ENCODE results near the gene ZNF462. TPM values are rescaled to one million over a fixed set of nuclear protein-coding genes. Genes with fewer than 3 reads are reported as not detected.

ZNF462 gene
- total and polyA plus RNA-seq, 2 experiments from 2014 or later, result 40.0 to 101 TPM

GRCh38 chr9:106911951-106912350 lies 49.0 kb downstream of the ZNF462 start (continued):
- no peak for TF ChIP-seq ZNF462 (CRISPR knock-in tag; IDR thresholded peaks at IDR 0.05)
- no peak for TF ChIP-seq POLR2AphosphoS5 (IDR thresholded peaks at IDR 0.05; ENCODE audit: low read depth)

GRCh38 chr9:106913276-106913675 lies 50.3 kb downstream of the ZNF462 start:
- Histone ChIP-seq H3K79me2 (replicated peaks; ENCODE audit: insufficient read depth) (peaks cover 98% of the 10 kb centered on the region), H3K36me3 (ENCODE audit: insufficient read depth) (no peaks in the 10 kb centered on the region; the same call in 1 of the 2 replicates), H3F3A (replicated peaks; ENCODE audit: low read depth) (no peaks in the 10 kb centered on the region), H3K4me3 (no peak overlapping the region), H3K4me2 (no peak overlapping the region), H4K20me1 (replicated peaks; ENCODE audit: insufficient read depth) (peaks cover 23% of the 10 kb centered on the region), H3K9me2 (ENCODE audit: insufficient read depth) (no peaks in the 10 kb centered on the region), H2AFZ (no peak overlapping the region), H3K27me3 (ENCODE audit: insufficient read depth) (no peaks in the 10 kb centered on the region), H3K27ac (ENCODE audit: low read depth) (no peak overlapping the region), H3K4me1 (ENCODE audit: insufficient read depth) (peaks cover 66% of the 10 kb centered on the region)
- ATAC-seq (no peak), DNase-seq (ENCODE audit: low spot score) (no peak)
- Mint-ChIP-seq H3K4me3 (no peak overlapping the region), H3K9me3 (no peaks in the 10 kb centered on the region), H3K27me3 (ENCODE audit: insufficient read depth, low read depth, poor library complexity) (peaks cover 2% of the 10 kb centered on the region), H3K36me3 (ENCODE audit: low read depth) (peaks cover 27% of the 10 kb centered on the region), H3K27ac (no peak overlapping the region), H3K4me1 (peaks cover 61% of the 10 kb centered on the region)
- TF ChIP-seq EZH2 (IDR thresholded peaks at IDR 0.05; ENCODE audit: low read depth, unreplicated experiment), result no peak
- TF ChIP-seq ZNF114 (CRISPR knock-in tag; IDR thresholded peaks at IDR 0.05), result no peak
- no peak for TF ChIP-seq STAT1 (IDR thresholded peaks at IDR 0.05; ENCODE audit: unreplicated experiment)
- TF ChIP-seq NANOG (IDR thresholded peaks at IDR 0.05; ENCODE audit: borderline replicate concordance), result no peak
- no peak for TF ChIP-seq JUNB (IDR thresholded peaks at IDR 0.05; ENCODE audit: unreplicated experiment)
- no peak for TF ChIP-seq ZNF331 (CRISPR knock-in tag; IDR thresholded peaks at IDR 0.05; ENCODE audit: low read depth)
- no peak for TF ChIP-seq CREB1 (CRISPR knock-in tag; IDR thresholded peaks at IDR 0.05; ENCODE audit: low read depth)
- TF ChIP-seq EZH2phosphoT487 (IDR thresholded peaks at IDR 0.05; ENCODE audit: unreplicated experiment), result no peak
- TF ChIP-seq POLR2AphosphoS5 (IDR thresholded peaks at IDR 0.05; ENCODE audit: low read depth), result no peak
- TF ChIP-seq CTCF (conservative IDR thresholded peaks at IDR 0.05; ENCODE audit: low read depth in 2 of 2), result no peak
- TF ChIP-seq ETS1 (IDR thresholded peaks at IDR 0.05), result no peak
- TF ChIP-seq, protein P1, sequence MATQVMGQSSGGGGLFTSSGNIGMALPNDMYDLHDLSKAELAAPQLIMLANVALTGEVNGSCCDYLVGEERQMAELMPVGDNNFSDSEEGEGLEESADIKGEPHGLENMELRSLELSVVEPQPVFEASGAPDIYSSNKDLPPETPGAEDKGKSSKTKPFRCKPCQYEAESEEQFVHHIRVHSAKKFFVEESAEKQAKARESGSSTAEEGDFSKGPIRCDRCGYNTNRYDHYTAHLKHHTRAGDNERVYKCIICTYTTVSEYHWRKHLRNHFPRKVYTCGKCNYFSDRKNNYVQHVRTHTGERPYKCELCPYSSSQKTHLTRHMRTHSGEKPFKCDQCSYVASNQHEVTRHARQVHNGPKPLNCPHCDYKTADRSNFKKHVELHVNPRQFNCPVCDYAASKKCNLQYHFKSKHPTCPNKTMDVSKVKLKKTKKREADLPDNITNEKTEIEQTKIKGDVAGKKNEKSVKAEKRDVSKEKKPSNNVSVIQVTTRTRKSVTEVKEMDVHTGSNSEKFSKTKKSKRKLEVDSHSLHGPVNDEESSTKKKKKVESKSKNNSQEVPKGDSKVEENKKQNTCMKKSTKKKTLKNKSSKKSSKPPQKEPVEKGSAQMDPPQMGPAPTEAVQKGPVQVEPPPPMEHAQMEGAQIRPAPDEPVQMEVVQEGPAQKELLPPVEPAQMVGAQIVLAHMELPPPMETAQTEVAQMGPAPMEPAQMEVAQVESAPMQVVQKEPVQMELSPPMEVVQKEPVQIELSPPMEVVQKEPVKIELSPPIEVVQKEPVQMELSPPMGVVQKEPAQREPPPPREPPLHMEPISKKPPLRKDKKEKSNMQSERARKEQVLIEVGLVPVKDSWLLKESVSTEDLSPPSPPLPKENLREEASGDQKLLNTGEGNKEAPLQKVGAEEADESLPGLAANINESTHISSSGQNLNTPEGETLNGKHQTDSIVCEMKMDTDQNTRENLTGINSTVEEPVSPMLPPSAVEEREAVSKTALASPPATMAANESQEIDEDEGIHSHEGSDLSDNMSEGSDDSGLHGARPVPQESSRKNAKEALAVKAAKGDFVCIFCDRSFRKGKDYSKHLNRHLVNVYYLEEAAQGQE (IDR thresholded peaks at IDR 0.05; ENCODE audit: unreplicated experiment), result no peak
